Stimulated activated naive CD8-positive, alpha-beta T cell treated with anti-CD3 and anti-CD28 coated beads, Interleukin-15, Interleukin-2, amounts not matched to agents 100 ng/mL and 50 ng/mL, for 24 hours (primary cell): ENCODE results near the gene TULP4.
"Not testable (repeated sequence)": the region's sequence is repeated elsewhere in the genome, so short reads cannot be mapped to it uniquely, and the experiment has no call there.

Source experiments
- H3K27ac Mint-ChIP-seq: one replicate; pipeline ENCODE4 v1.8.0; 2021; ENCODE audit warnings: mild to moderate bottlenecking, mixed read lengths
- H3K27me3 Mint-ChIP-seq: one replicate; pipeline ENCODE4 v1.8.0; 2021; ENCODE audit warnings: mixed read lengths
- H3K36me3 Mint-ChIP-seq: one replicate; pipeline ENCODE4 v1.8.0; 2021; ENCODE audit warnings: low read depth, mixed read lengths
- H3K4me1 Mint-ChIP-seq: one replicate; pipeline ENCODE4 v1.8.0; 2021; ENCODE audit warnings: low read depth, mixed read lengths
- H3K4me3 Mint-ChIP-seq: one replicate; pipeline ENCODE4 v1.8.0; 2021; ENCODE audit warnings: mild to moderate bottlenecking, mixed read lengths
- H3K9me3 Mint-ChIP-seq: one replicate; pipeline ENCODE4 v1.8.0; 2021; ENCODE audit warnings: mixed read lengths

TULP4 gene

DNA sequence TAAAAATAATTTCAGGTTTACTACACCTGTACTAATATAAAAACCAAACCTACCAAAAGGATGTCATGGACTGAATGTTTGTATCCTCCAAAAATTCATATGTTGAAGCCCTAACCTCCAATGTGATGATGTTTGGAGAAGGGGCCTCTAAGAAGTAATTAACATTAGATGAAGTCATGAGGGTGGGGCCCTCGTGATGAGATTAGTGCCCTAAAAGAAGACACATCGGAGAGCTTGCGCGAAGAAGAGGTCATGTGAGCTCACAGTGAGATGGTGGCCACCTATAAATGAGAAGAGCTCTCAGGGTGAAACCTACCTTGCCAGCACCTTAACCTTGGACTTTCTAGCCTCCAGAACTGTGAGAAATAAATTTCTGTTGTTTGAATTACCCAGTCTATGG lies 20.8 kb downstream of the TULP4 start:
- no peak overlapping the region for H3K27ac Mint-ChIP-seq
- H3K36me3 Mint-ChIP-seq, result peaks cover 16% of the 10 kb centered on the region
- H3K27me3 Mint-ChIP-seq, result no peaks in the 10 kb centered on the region
- peaks cover 22% of the 10 kb centered on the region for H3K4me1 Mint-ChIP-seq
- no peak overlapping the region for H3K4me3 Mint-ChIP-seq
- H3K9me3 Mint-ChIP-seq, result peaks cover 10% of the 10 kb centered on the region

DNA sequence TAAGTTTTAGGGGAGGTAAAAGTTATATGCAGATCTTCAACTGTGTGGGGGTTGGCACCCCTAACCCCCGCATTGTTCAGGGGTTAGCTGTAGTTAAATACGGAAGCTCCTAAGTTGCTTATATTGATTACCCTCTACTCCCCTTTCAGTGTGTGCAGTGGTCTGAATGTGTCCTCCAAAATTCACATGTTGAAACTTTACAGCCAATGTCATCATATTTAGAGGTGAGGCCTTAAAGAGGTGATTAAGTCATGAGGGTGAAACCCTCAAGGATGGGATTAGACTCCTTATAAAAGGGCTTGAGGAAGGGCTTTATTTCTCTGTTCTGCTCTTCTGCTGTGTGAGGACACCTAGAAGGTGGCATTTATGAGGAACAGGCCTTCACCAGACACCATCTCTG lies 22.3 kb downstream of the TULP4 start:
- Mint-ChIP-seq H3K36me3 (peaks cover 26% of the 10 kb centered on the region), H3K27ac (no peak overlapping the region), H3K4me3 (no peak overlapping the region), H3K4me1 (peaks cover 7% of the 10 kb centered on the region), H3K9me3 (peaks cover 10% of the 10 kb centered on the region), H3K27me3 (no peaks in the 10 kb centered on the region)

DNA sequence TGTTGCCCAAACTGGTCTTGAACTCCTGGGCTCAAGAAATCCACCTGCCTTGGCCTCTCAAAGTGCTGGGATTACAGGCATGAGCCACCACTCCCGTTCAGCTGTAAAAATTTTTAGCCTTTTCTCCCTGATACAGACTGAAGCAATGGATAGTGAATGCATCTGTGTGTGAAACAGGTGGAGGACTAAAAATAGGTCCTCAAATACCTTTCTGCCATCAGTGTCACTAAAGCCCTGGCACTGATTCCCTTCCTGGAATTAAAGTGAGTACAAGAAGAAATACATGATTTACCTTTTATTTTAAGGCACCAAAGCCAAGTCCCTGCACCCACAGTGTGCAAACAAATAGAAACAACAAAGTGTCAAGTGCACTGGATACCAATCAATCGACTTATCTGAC lies 25.1 kb downstream of the TULP4 start:
- Mint-ChIP-seq H3K27me3 (no peaks in the 10 kb centered on the region), H3K4me3 (no peak overlapping the region)

DNA sequence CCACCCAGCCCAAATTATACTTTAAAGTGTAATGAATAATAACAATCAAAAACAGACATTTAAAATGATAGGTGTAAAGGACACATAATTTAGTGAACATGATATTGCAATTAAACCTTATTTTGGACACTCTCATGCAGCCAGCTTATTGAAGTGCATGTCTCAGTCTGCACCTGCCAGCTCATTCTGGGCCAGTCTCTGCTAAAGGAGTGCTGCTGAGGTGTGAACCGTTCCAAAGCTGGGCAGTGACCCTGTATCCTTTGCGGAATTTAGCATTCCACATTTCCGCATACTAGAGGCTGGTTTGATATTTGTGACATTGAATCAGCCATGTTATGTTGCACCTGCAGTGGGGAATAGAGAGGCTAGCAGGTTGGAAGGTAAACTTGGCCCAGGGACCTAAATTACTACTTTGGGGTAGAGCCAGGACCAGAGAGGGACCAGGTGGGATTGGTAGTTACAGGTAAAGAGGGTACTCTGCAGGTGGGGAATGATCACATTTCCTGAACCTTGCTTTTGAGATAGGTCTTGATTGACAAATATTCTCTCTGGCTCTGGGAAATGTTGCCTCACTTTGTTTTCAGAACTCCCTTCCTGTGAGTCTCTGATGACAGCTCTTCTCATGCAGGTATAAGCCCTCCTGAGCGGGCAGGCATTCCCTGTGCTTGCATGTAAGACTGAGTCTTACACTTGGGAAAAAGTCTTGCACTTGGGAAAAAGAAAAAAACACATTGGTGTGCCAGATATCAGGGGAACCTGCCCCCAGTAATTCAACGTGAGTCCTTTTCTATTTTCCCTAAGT lies 26.2 kb downstream of the TULP4 start:
- no peak overlapping the region for H3K27ac Mint-ChIP-seq
- peaks cover 6% of the 10 kb centered on the region for H3K4me1 Mint-ChIP-seq
- H3K27me3 Mint-ChIP-seq, result no peaks in the 10 kb centered on the region
- H3K36me3 Mint-ChIP-seq, result peaks cover 20% of the 10 kb centered on the region
- H3K4me3 Mint-ChIP-seq, result no peak overlapping the region
- H3K9me3 Mint-ChIP-seq, result no peaks in the 10 kb centered on the region

More for the DNA sequence above, 25.1 kb downstream of the TULP4 start:
- Mint-ChIP-seq H3K36me3 (peaks cover 27% of the 10 kb centered on the region), H3K4me1 (peaks cover 6% of the 10 kb centered on the region), H3K27ac (no peak overlapping the region), H3K9me3 (peaks cover 7% of the 10 kb centered on the region)

DNA sequence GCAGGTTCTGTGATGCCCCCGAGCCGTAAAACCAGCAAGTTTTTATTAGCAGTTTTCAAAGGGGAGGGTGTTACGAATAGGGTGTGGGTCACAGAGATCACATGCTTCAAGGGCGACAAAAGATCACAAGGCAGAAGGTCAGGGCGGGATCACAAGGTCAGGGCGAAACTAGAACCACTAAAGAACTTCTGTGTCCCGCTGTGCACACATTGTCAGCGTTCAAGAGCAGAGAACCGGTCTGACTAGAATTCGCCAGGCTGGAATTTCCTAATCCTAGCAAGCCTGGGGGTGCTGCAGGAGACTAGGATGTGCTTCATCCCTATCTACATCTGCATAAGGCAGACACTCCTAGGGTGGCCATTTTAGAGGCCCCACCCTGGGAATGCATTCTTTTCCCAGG lies 26.9 kb downstream of the TULP4 start:
- peaks cover 23% of the 10 kb centered on the region for H3K36me3 Mint-ChIP-seq
- H3K4me3 Mint-ChIP-seq, H3K27ac Mint-ChIP-seq, H3K9me3 Mint-ChIP-seq, H3K27me3 Mint-ChIP-seq, H3K4me1 Mint-ChIP-seq: not testable (repeated sequence)

- H3K27ac Mint-ChIP-seq, result no peak overlapping the region
- H3K4me1 Mint-ChIP-seq, result peaks cover 6% of the 10 kb centered on the region
- H3K36me3 Mint-ChIP-seq, result peaks cover 31% of the 10 kb centered on the region
- no peak overlapping the region for H3K4me3 Mint-ChIP-seq
- H3K27me3 Mint-ChIP-seq, result no peaks in the 10 kb centered on the region
- H3K9me3 Mint-ChIP-seq, result no peaks in the 10 kb centered on the region
These were observed 28.0 kb downstream of the TULP4 start for GRCh38 chr6:158340252-158340651.

- H3K27ac Mint-ChIP-seq, result peak overlapping the region; percentile 7
- no peaks in the 10 kb centered on the region for H3K27me3 Mint-ChIP-seq
- no peaks in the 10 kb centered on the region for H3K4me1 Mint-ChIP-seq
- H3K36me3 Mint-ChIP-seq, result peaks cover 31% of the 10 kb centered on the region
- no peak overlapping the region for H3K4me3 Mint-ChIP-seq
- H3K9me3 Mint-ChIP-seq, result peaks cover 3% of the 10 kb centered on the region
These were observed 32.3 kb downstream of the TULP4 start for GRCh38 chr6:158344534-158344933.

GRCh38 chr6:158345444-158345843 lies 33.2 kb downstream of the TULP4 start:
- H3K27me3 Mint-ChIP-seq, H3K4me1 Mint-ChIP-seq, H3K4me3 Mint-ChIP-seq, H3K27ac Mint-ChIP-seq, H3K9me3 Mint-ChIP-seq: not testable (repeated sequence)
- peaks cover 31% of the 10 kb centered on the region for H3K36me3 Mint-ChIP-seq

- Mint-ChIP-seq H3K36me3 (peaks cover 23% of the 10 kb centered on the region), H3K9me3 (peaks cover 3% of the 10 kb centered on the region), H3K4me1 (no peaks in the 10 kb centered on the region), H3K4me3 (no peak overlapping the region), H3K27me3 (no peaks in the 10 kb centered on the region), H3K27ac (peak overlapping the region; percentile 17)
These were observed 35.1 kb downstream of the TULP4 start for GRCh38 chr6:158347335-158347734.

GRCh38 chr6:158348737-158349504 lies 36.7 kb downstream of the TULP4 start:
- H3K36me3 Mint-ChIP-seq, result peaks cover 23% of the 10 kb centered on the region
- not testable (repeated sequence) for H3K27ac Mint-ChIP-seq, H3K27me3 Mint-ChIP-seq, H3K4me3 Mint-ChIP-seq, H3K9me3 Mint-ChIP-seq, H3K4me1 Mint-ChIP-seq

GRCh38 chr6:158349505-158350275 lies 37.4 kb downstream of the TULP4 start:
- not testable (repeated sequence) for H3K4me1 Mint-ChIP-seq, H3K4me3 Mint-ChIP-seq, H3K27ac Mint-ChIP-seq, H3K27me3 Mint-ChIP-seq, H3K9me3 Mint-ChIP-seq
- H3K36me3 Mint-ChIP-seq, result peaks cover 16% of the 10 kb centered on the region

DNA sequence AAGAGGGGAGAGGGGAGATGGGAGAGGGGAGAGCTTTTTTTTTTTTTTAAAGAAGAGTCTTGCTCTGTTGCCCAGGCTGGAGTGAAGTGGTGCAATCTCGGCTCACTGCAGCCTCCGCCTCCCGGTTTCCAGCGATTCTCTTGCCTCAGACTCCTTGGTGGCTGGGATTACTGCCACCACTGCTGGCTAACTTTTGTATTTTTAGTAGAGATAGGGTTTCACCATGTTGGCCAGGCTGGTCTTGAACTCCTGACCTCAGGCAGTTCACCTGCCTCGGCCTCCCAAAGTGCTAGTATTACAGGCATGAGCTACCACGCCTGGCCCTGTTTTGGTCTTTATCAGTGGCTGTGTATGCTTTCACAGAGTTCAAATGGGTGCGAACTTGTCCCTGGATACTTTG lies 38.5 kb downstream of the TULP4 start:
- H3K27me3 Mint-ChIP-seq, H3K4me3 Mint-ChIP-seq, H3K36me3 Mint-ChIP-seq, H3K9me3 Mint-ChIP-seq, H3K27ac Mint-ChIP-seq, H3K4me1 Mint-ChIP-seq: not testable (repeated sequence)

DNA sequence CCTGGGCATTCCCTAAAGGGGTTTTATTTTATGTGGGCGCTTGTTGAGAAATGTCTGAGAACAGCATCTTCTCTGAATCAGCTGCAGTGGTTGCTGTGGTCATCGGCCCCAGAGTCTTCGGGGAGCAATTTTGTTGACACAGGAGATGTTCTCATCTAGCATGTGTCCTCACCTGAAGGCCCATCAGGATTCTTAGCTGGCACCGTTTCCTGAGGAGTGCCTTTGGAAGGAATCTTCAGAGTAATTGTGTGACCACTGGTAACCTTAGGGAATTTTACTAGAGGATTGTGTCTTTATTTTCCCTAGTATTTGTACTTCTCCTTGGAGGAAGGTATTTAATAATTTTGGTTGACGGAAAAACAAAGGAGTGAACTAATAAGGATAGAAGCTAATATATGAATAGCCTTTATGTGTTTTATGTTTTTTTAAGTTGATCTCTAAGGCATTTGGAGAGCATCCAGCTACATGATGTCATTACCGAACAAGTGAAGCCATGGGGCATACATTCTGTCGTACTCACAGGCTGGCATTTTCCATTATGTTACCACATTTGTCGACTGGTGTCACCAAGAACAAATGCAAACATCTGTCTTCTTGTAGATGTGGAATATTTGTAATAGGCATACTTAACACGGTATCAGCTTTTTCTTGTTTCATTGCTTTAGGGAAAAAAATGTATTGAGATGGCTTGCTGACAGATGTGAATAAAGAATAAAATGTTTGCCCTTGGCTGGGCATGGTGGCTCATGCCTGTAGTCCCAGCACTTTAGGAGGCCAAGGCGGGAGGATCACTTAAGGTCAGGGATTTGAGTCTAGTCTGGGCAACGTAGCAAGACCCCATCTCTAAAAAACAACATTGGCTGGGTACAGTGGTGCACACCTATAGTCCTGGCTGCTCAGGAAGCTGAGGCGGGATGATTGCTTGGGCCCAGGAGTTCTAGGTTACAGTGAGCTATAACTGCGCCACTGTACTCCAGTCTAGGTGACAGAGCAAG lies 41.9 kb downstream of the TULP4 start:
- Mint-ChIP-seq H3K4me1 (peaks cover 32% of the 10 kb centered on the region), H3K9me3 (no peaks in the 10 kb centered on the region), H3K27ac (no peak overlapping the region), H3K36me3 (no peaks in the 10 kb centered on the region), H3K4me3 (no peak overlapping the region), H3K27me3 (no peaks in the 10 kb centered on the region)
